HepG2 (cell line): ENCODE results near the gene MTRR. TPM values are rescaled to one million over a fixed set of nuclear protein-coding genes. Genes with fewer than 3 reads are reported as not detected.

ENCODE experiments used
- ATF7-NPFF ChIP-seq: sonication (generic); formaldehyde crosslinking; IDR thresholded peaks from 2 replicates; pipeline ENCODE4 v1.8.1; 2023; ENCODE audit warnings: mild to moderate bottlenecking, low read depth, missing genetic modification reagents, moderate library complexity
- FOXK1 ChIP-seq: sonication (generic); formaldehyde crosslinking; IDR thresholded peaks from 2 replicates; pipeline ENCODE4 v1.4.0; 2020; ENCODE audit warnings: low read depth, missing genetic modification reagents, borderline replicate concordance
- HNF4G ChIP-seq, 2 experiments: sonication (generic) in 1 of 2; formaldehyde crosslinking in 1 of 2; IDR thresholded peaks; 2 replicates each; pipeline versions ENCODE4 v1.4.0 to v1.6.1; 2011 to 2020; ENCODE audit warnings: borderline replicate concordance in 2 of 2, low read depth in 2 of 2, mild to moderate bottlenecking in 2 of 2, low read length in 1 of 2, missing genetic modification reagents in 1 of 2, moderate library complexity in 1 of 2
- KDM2A ChIP-seq: sonication (generic); formaldehyde crosslinking; IDR thresholded peaks from 2 replicates; pipeline ENCODE4 v1.4.0; 2020; ENCODE audit warnings: low read depth, missing genetic modification reagents, borderline replicate concordance
- MTA1 ChIP-seq: sonication (generic); formaldehyde crosslinking; IDR thresholded peaks from 2 replicates; pipeline ENCODE4 v1.4.0; 2020; ENCODE audit warnings: missing genetic modification reagents, mild to moderate bottlenecking, borderline replicate concordance
- MTF2 ChIP-seq: sonication (generic); formaldehyde crosslinking; IDR thresholded peaks from 2 replicates; pipeline ENCODE4 v1.5.0; 2020; ENCODE audit warnings: missing genetic modification reagents, borderline replicate concordance
- NR2F6 ChIP-seq, 2 experiments: IDR thresholded peaks; 2 replicates each; pipeline ENCODE4 v1.6.1; 2016; ENCODE audit warnings: antibody characterized with exemption in 1 of 2, mild to moderate bottlenecking in 1 of 2
- PHF20 ChIP-seq: sonication (generic); formaldehyde crosslinking; IDR thresholded peaks from 2 replicates; pipeline ENCODE4 v1.5.0; 2020; ENCODE audit warnings: mild to moderate bottlenecking, missing genetic modification reagents
- PHF21A ChIP-seq: sonication (generic); formaldehyde crosslinking; IDR thresholded peaks from 2 replicates; pipeline ENCODE4 v1.5.0; 2020; ENCODE audit warnings: mild to moderate bottlenecking, missing genetic modification reagents
- POLR2G ChIP-seq: fragments of 200-400 bp; formaldehyde crosslinking; IDR thresholded peaks from 2 replicates; pipeline ENCODE4 v1.6.1; 2018; ENCODE audit warnings: mild to moderate bottlenecking, low read depth, low read length, moderate library complexity
- RBM39 ChIP-seq: fragments of 200-400 bp; formaldehyde crosslinking; IDR thresholded peaks from one replicate; pipeline ENCODE4 v1.6.1; 2018; ENCODE audit warnings: antibody characterized with exemption, mild to moderate bottlenecking, low read depth, low read length; ENCODE audit not compliant: poor library complexity, severe bottlenecking
- YY1 ChIP-seq: IDR thresholded peaks from 2 replicates; pipeline ENCODE4 v1.6.1; 2011; ENCODE audit warnings: low read length, low read depth, moderate library complexity, mild to moderate bottlenecking; ENCODE audit not compliant: insufficient read depth, insufficient replicate concordance
- ZFP82 ChIP-seq: sonication (generic); formaldehyde crosslinking; IDR thresholded peaks from 2 replicates; pipeline ENCODE4 v1.5.1; 2020; ENCODE audit warnings: mild to moderate bottlenecking, missing genetic modification reagents, borderline replicate concordance
- ZNF20 ChIP-seq: sonication (generic); formaldehyde crosslinking; IDR thresholded peaks from 2 replicates; pipeline ENCODE4 v1.4.0; 2020; ENCODE audit warnings: mild to moderate bottlenecking, moderate library complexity, missing genetic modification reagents
- ZNF407 ChIP-seq: sonication (generic); formaldehyde crosslinking; IDR thresholded peaks from one replicate; pipeline ENCODE4 v1.5.1; 2020; ENCODE audit warnings: mild to moderate bottlenecking, missing genetic modification reagents; ENCODE audit errors: not compliant biosample characterization
- ZNF777 ChIP-seq: sonication (generic); formaldehyde crosslinking; IDR thresholded peaks from 2 replicates; pipeline ENCODE4 v1.4.0; 2020; ENCODE audit warnings: missing genetic modification reagents
- polyA plus RNA-seq, 8 experiments: library from polyadenylated mRNA; depleted of rRNA in 3 of 8; stranded (reverse) in 7 of 8; unstranded in 1 of 8; fragments of >200 nt; fragmentation: Illumina TruSeq in 4 of 8; extraction: Trizol in 4 of 8; gene quantifications; 2 replicates each; pipeline versions ENCODE4 v1.2.1 to v1.2.3, GENCODE V29; 2011 to 2016; ENCODE audit warnings: low read depth in 4 of 8, missing spikeins in 1 of 8, mixed read lengths in 1 of 8; ENCODE audit not compliant: insufficient read depth in 1 of 8
- total RNA-seq, 5 experiments: library from RNA; depleted of rRNA; stranded (reverse); fragments of >200 nt; fragmentation: Illumina TruSeq; extraction: Trizol; gene quantifications; 2 replicates each; pipeline ENCODE4 v1.2.3, GENCODE V29; 2016; ENCODE audit warnings: low read depth in 1 of 5
- TF ChIP-seq, protein P1 (sequence below): sonication (generic); formaldehyde crosslinking; IDR thresholded peaks from 2 replicates; pipeline ENCODE4 v1.5.0; 2020; ENCODE audit warnings: mild to moderate bottlenecking, missing genetic modification reagents

MTRR gene
- total and polyA plus RNA-seq, 2 of the 13 experiments (the other 11 are each of a cell fraction or from before 2014, with no cell fraction given), result 39.2 to 59.2 TPM

DNA sequence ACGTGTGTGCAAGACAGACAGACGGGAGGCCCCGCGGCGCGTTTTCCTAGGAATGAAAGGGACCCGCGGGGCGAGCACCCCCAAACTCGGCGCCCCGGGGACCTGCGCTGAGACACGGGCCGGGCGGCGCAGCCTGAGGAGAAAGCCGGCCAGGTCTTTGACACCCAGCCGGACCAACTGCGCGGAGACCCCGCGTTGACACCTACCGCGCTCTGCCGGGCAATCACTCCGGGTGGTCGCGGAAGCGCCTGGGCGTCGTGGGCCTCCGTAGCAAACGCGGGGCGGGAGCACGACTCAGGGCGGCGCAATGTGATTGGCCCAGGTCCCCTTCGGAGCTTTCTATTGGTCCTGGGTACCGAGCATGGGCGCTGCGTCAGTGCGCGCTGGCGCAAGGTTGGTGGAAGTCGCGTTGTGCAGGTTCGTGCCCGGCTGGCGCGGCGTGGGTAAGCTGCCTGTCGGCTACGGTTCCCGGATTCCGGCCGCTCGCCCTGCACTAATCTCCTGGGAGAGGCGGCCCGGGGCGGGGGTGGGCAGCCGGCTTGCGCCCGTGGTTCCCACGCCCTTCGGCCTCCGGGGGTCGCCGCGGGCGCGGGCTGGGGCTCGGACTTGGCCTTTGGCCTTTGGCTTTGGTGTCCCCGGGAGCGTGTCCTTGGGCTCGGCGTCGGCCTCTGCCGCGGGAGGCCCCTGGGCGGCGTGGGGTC, at the start of gene MTRR, which contains the start of gene FASTKD3 (continued):
- peak; percentile 88 for TF ChIP-seq MTF2 (CRISPR knock-in tag)
- TF ChIP-seq ZFP82 (CRISPR knock-in tag), result 0 out of 2 replicates have a peak, but pooled peaks have one; percentile 23
- peak; percentile 89 for TF ChIP-seq KDM2A
- TF ChIP-seq POLR2G, result peak; percentile 91
- TF ChIP-seq ZNF777 (CRISPR knock-in tag), result no peak
- peak; percentile 41; the same call in 1 of the 2 replicates for TF ChIP-seq NR2F6 (IDR thresholded peaks at IDR 0.05)
- TF ChIP-seq NR2F6 (CRISPR knock-in tag; IDR thresholded peaks at IDR 0.05), result no peak; the same call in 1 of the 2 replicates
- TF ChIP-seq PHF21A (CRISPR knock-in tag), result peak; percentile 25; the same call in 1 of the 2 replicates
- TF ChIP-seq ZNF20, result no peak
- peak; percentile 69 for TF ChIP-seq ATF7-NPFF (CRISPR knock-in tag)
- TF ChIP-seq MTA1 (CRISPR knock-in tag), result peak; percentile 89; the same call in 1 of the 2 replicates
- peak; percentile 92 for TF ChIP-seq ZNF407 (CRISPR knock-in tag)
- TF ChIP-seq, protein P1, sequence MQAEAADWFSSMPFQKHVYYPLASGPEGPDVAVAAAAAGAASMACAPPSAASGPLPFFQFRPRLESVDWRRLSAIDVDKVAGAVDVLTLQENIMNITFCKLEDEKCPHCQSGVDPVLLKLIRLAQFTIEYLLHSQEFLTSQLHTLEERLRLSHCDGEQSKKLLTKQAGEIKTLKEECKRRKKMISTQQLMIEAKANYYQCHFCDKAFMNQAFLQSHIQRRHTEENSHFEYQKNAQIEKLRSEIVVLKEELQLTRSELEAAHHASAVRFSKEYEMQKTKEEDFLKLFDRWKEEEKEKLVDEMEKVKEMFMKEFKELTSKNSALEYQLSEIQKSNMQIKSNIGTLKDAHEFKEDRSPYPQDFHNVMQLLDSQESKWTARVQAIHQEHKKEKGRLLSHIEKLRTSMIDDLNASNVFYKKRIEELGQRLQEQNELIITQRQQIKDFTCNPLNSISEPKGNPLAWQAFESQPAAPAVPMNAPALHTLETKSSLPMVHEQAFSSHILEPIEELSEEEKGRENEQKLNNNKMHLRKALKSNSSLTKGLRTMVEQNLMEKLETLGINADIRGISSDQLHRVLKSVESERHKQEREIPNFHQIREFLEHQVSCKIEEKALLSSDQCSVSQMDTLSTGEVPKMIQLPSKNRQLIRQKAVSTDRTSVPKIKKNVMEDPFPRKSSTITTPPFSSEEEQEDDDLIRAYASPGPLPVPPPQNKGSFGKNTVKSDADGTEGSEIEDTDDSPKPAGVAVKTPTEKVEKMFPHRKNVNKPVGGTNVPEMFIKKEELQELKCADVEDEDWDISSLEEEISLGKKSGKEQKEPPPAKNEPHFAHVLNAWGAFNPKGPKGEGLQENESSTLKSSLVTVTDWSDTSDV (CRISPR knock-in tag), result no peak; the same call in 1 of the 2 replicates
- peak; percentile 3 for TF ChIP-seq YY1
- peak; percentile 78 for TF ChIP-seq PHF20 (CRISPR knock-in tag)
- TF ChIP-seq HNF4G (IDR thresholded peaks at IDR 0.05; ENCODE audit: borderline replicate concordance, low read depth, low read length), result peak; percentile 40; the same call in 1 of the 2 replicates
- peak; percentile 73; the same call in 1 of the 2 replicates for TF ChIP-seq HNF4G (CRISPR knock-in tag; IDR thresholded peaks at IDR 0.05; ENCODE audit: borderline replicate concordance, low read depth)
- peak; percentile 49 for TF ChIP-seq FOXK1 (CRISPR knock-in tag)
- TF ChIP-seq RBM39, result peak; percentile 94
